PC-3 (cell line): ENCODE measurements around the gene REXO1.

ENCODE experiments used
- EZH2phosphoT487 ChIP-seq: fragments of 300-600 bp; sonication (generic); IDR thresholded peaks from 2 replicates; pipeline ENCODE4 v1.6.1; 2018; ENCODE audit warnings: mild to moderate bottlenecking, antibody characterized with exemption, low read length, borderline replicate concordance
- TF ChIP-seq, protein P1 (sequence below): fragments of 300-600 bp; sonication (generic); conservative IDR thresholded peaks from 2 replicates; pipeline ENCODE4 v1.5.1; 2017; ENCODE audit warnings: antibody characterized with exemption, low read depth, mild to moderate bottlenecking, low read length

DNA sequence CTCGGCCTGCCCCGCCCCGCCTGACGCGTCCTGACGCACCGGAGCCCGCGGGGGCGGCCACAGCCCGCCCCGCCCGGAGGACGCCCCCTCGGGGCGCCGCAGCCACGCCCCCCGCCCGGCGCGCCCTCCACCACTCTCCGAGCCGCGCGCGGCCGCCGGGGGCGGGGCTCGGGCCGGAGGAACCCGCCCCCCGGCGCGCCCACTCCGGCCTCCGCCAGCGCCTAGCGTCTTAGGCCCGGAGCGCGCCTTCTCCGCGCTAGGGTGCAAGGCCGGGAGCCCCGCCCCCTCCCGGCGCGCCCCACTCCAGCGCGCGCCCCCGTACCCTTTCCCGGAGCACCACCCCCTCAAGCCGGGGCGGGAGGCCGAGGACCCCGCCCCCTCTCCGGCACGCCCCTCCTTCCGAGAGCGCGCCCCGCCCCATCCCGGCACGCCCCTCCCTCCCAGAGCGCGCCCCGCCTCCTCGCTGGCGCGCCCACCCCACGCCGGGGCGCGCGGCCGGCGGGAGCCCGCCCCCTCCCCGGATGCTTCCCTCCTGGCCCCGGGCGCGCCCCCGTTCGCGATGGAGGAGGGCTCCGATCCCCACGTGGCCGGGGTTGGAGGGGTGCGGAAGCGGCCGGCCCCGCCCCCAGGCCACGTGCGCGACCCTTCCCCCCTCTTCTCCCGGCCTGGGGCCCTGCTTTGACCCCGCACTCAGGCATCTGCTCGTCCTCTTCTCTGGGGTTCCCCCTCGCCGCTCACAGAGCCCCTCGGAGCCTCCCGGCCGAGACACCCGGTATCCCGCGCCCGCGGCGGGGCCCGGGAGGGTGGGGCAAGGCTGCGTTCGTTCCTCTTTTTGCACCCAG, 15.6 kb upstream of the REXO1 start:
- TF ChIP-seq, protein P1, sequence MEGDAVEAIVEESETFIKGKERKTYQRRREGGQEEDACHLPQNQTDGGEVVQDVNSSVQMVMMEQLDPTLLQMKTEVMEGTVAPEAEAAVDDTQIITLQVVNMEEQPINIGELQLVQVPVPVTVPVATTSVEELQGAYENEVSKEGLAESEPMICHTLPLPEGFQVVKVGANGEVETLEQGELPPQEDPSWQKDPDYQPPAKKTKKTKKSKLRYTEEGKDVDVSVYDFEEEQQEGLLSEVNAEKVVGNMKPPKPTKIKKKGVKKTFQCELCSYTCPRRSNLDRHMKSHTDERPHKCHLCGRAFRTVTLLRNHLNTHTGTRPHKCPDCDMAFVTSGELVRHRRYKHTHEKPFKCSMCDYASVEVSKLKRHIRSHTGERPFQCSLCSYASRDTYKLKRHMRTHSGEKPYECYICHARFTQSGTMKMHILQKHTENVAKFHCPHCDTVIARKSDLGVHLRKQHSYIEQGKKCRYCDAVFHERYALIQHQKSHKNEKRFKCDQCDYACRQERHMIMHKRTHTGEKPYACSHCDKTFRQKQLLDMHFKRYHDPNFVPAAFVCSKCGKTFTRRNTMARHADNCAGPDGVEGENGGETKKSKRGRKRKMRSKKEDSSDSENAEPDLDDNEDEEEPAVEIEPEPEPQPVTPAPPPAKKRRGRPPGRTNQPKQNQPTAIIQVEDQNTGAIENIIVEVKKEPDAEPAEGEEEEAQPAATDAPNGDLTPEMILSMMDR: no peak
- no peak for TF ChIP-seq EZH2phosphoT487
